ENCODE results near the gene HHATL. TPM values are rescaled to one million over a fixed set of nuclear protein-coding genes. Genes with fewer than 3 reads are reported as not detected.

Gene HHATL
- total RNA-seq, 1 donor from 2014 or later: not detected

GRCh38 chr3:42655331-42655888 is 47.2 kb downstream of the HHATL start:
- intact Hi-C loops (cut with micrococcal nuclease): loop anchor here (10.0 kb wide), 1 partner anchor 149 kb away; the partner anchor contains the start of genes ACKR2 and HIGD1A

GRCh38 chr3:42654331-42655201 is 48.0 kb downstream of the HHATL start:
- intact Hi-C loops (cut with micrococcal nuclease): loop anchor here (10.0 kb wide), 1 partner anchor 150 kb away; the partner anchor contains the start of genes ACKR2 and HIGD1A

- intact Hi-C loops (cut with micrococcal nuclease): loop anchor here (10.0 kb wide), 1 partner anchor 151 kb away; the partner anchor contains the start of genes ACKR2 and HIGD1A
Observed at GRCh38 chr3:42653560-42654330, 48.9 kb downstream of the HHATL start, which contains the start of gene ZBTB47. ZBTB47 (plus strand) TSS chr3:42653697; CDS start chr3:42658356, 4,659 bp downstream.

- intact Hi-C loops (cut with micrococcal nuclease): loop anchor here (10.0 kb wide), 1 partner anchor 152 kb away; the partner anchor contains the start of genes ACKR2 and HIGD1A
Observed at GRCh38 chr3:42653303-42653559, 49.4 kb downstream of the HHATL start.

- intact Hi-C loops (cut with micrococcal nuclease): loop anchor here (10.0 kb wide), 1 partner anchor 152 kb away; the partner anchor contains the start of genes ACKR2 and HIGD1A
Observed at GRCh38 chr3:42652611-42653302, 49.8 kb downstream of the HHATL start.

- intact Hi-C loops (cut with micrococcal nuclease): loop anchor here (10.0 kb wide), 1 partner anchor 153 kb away; the partner anchor contains the start of genes ACKR2 and HIGD1A
Observed at GRCh38 chr3:42652251-42652610, 50.4 kb downstream of the HHATL start.

- intact Hi-C loops (cut with micrococcal nuclease): loop anchor here (10.0 kb wide), 1 partner anchor 153 kb away; the partner anchor contains the start of genes ACKR2 and HIGD1A
Observed at GRCh38 chr3:42651248-42652091, 51.1 kb downstream of the HHATL start.

GRCh38 chr3:42649783-42650182 is 52.8 kb downstream of the HHATL start:
- intact Hi-C loops (cut with micrococcal nuclease): loop anchor here (10.0 kb wide), 1 partner anchor 155 kb away; the partner anchor contains the start of genes ACKR2 and HIGD1A

- intact Hi-C loops (cut with micrococcal nuclease): no loop called here
Observed at GRCh38 chr3:42649006-42649405, 53.6 kb downstream of the HHATL start.

GRCh38 chr3:42647821-42648459 is 54.7 kb downstream of the HHATL start:
- intact Hi-C loops (cut with micrococcal nuclease): no loop called here

Other genes with a start within 250 kb of the HHATL start
- 3.4 and 3.8 TPM in 2 replicates for gene VIPR1, start 200.2 kb downstream of the HHATL start, total RNA-seq
- gene SEC22C, start 120.8 kb downstream of the HHATL start, total RNA-seq: 50.0 and 50.2 TPM in 2 replicates
- gene SS18L2, start 111.9 kb downstream of the HHATL start, total RNA-seq: 65.3 and 67.4 TPM in 2 replicates
- gene NKTR, start 102.1 kb downstream of the HHATL start, total RNA-seq: 106 and 109 TPM in 2 replicates
- gene ZBTB47, start 49.1 kb downstream of the HHATL start, total RNA-seq: 0.11 and 0.32 TPM in 2 replicates
- gene KLHL40, start 17.3 kb downstream of the HHATL start, total RNA-seq: not detected in 2 replicates
- gene CCDC13, start 70.5 kb upstream of the HHATL start, total RNA-seq: 0.45 TPM in 1 of 2 replicates, not detected in the other
- gene HIGD1A, start 101.7 kb upstream of the HHATL start, total RNA-seq: 67.0 and 70.5 TPM in 2 replicates
- 1.00 and 1.3 TPM in 2 replicates for gene ACKR2, start 106.6 kb upstream of the HHATL start, total RNA-seq
- gene CYP8B1, start 173.1 kb upstream of the HHATL start, total RNA-seq: not detected in 2 replicates
- 0.27 and 0.93 TPM in 2 replicates for gene ZNF662, start 203.3 kb upstream of the HHATL start, total RNA-seq

Data from T-helper 2 cell treated with Interferon-gamma antibody and Interleukin-4, amounts not matched to agents 100 ng/mL and 5 ng/mL, for 36 hours (primary cell).